ENCODE data around the gene PTDSS2.

PTDSS2 gene

DNA sequence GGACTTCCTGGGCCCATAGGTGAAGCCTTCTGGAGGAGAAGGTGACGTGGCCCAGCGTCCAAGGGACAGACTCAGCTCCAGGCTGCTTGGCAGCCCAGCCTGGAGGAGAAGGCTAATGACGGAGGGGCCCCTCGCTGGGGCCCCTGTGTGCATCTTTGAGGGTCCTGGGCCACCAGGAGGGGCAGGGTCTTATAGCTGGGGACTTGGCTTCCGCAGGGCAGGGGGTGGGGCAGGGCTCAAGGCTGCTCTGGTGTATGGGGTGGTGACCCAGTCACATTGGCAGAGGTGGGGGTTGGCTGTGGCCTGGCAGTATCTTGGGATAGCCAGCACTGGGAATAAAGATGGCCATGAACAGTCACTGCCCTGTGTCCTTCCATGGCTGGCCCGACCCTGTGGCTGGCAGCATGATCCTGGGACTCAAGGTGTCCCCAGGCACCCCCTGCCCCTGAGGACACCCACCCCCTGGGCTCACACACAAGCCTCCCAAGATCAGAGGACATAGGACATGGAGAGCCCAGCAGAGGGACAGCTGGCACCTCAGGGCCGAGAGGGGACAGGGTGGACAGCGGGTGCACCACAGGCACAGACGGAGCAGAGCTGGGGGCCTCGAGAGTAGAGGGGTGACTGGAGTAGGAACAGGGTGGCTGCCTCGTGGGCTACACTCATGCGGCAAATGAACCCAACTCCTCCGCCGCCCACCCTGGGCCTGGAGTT lies 45.4 kb upstream of the PTDSS2 start:
- Histone ChIP-seq H3K36me3 (ENCODE audit: insufficient read depth) (no peaks in the 10 kb centered on the region), H3K79me2 (ENCODE audit: insufficient read depth, low read depth) (no peaks in the 10 kb centered on the region), H3K4me2 (no peak overlapping the region), H3K9ac (no peak overlapping the region), H3K27me3 (ENCODE audit: insufficient read depth, low read depth) (peaks cover 5% of the 10 kb centered on the region; the same call in 1 of the 2 replicates), H4K20me1 (ENCODE audit: insufficient read depth) (no peaks in the 10 kb centered on the region), H2AFZ (ENCODE audit: low read depth) (no peak overlapping the region), H3K27ac (no peak overlapping the region), H3K4me3 (IDR thresholded peaks at IDR 0.05; ENCODE audit: insufficient read depth, low read depth, low read length) (no peak overlapping the region), H3K4me1 (ENCODE audit: low read depth, poor library complexity, severe bottlenecking) (peaks cover 4% of the 10 kb centered on the region)
- TF ChIP-seq, protein P1, sequence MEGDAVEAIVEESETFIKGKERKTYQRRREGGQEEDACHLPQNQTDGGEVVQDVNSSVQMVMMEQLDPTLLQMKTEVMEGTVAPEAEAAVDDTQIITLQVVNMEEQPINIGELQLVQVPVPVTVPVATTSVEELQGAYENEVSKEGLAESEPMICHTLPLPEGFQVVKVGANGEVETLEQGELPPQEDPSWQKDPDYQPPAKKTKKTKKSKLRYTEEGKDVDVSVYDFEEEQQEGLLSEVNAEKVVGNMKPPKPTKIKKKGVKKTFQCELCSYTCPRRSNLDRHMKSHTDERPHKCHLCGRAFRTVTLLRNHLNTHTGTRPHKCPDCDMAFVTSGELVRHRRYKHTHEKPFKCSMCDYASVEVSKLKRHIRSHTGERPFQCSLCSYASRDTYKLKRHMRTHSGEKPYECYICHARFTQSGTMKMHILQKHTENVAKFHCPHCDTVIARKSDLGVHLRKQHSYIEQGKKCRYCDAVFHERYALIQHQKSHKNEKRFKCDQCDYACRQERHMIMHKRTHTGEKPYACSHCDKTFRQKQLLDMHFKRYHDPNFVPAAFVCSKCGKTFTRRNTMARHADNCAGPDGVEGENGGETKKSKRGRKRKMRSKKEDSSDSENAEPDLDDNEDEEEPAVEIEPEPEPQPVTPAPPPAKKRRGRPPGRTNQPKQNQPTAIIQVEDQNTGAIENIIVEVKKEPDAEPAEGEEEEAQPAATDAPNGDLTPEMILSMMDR (conservative IDR thresholded peaks at IDR 0.05; ENCODE audit: low read depth, low read length), result no peak

DNA sequence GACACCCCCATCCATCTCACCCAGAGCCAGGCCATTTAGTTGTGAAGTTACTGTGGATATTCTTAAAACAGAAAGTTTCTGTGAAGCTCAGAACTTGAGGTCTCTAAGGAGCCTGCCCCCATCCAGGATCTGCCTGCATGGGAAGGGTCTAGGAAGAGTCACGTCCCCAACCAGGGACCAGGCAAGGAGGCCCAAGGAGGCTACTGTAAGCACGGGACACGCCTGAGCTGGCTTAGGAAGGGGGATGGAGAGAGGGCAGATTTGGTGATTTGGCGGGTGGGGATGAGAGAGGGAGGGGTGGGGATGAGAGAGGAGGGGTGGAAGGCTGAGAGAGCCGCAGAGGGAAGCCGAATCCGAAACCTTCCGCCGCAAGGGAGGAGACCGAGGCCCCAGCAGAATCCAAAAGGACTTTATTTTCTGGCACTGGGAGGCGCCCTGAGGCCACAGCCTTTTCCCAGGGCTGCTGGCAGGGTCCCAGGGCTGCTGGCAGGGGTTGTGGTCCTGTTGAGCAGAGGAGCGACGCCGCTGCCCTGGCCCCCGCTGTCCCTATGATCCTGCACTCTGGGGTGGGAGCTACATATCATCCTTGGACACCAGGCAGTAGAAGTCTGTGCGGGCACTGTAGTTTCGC lies 44.6 kb upstream of the PTDSS2 start:
- H3K4me1 ChIP-seq (ENCODE audit: low read depth, poor library complexity, severe bottlenecking), result peaks cover 4% of the 10 kb centered on the region
- H3K79me2 ChIP-seq (ENCODE audit: insufficient read depth, low read depth), result no peaks in the 10 kb centered on the region
- peaks cover 12% of the 10 kb centered on the region for H3K27me3 ChIP-seq (ENCODE audit: insufficient read depth, low read depth)
- no peak overlapping the region for H3K27ac ChIP-seq
- no peaks in the 10 kb centered on the region for H3K36me3 ChIP-seq (ENCODE audit: insufficient read depth)
- TF ChIP-seq, protein P1 (conservative IDR thresholded peaks at IDR 0.05; ENCODE audit: low read depth, low read length), result no peak
- H3K9ac ChIP-seq, result no peak overlapping the region
- no peak overlapping the region for H3K4me2 ChIP-seq
- H4K20me1 ChIP-seq (ENCODE audit: insufficient read depth), result no peaks in the 10 kb centered on the region
- H2AFZ ChIP-seq (ENCODE audit: low read depth), result no peak overlapping the region
- no peak overlapping the region for H3K4me3 ChIP-seq (IDR thresholded peaks at IDR 0.05; ENCODE audit: insufficient read depth, low read depth, low read length)

DNA sequence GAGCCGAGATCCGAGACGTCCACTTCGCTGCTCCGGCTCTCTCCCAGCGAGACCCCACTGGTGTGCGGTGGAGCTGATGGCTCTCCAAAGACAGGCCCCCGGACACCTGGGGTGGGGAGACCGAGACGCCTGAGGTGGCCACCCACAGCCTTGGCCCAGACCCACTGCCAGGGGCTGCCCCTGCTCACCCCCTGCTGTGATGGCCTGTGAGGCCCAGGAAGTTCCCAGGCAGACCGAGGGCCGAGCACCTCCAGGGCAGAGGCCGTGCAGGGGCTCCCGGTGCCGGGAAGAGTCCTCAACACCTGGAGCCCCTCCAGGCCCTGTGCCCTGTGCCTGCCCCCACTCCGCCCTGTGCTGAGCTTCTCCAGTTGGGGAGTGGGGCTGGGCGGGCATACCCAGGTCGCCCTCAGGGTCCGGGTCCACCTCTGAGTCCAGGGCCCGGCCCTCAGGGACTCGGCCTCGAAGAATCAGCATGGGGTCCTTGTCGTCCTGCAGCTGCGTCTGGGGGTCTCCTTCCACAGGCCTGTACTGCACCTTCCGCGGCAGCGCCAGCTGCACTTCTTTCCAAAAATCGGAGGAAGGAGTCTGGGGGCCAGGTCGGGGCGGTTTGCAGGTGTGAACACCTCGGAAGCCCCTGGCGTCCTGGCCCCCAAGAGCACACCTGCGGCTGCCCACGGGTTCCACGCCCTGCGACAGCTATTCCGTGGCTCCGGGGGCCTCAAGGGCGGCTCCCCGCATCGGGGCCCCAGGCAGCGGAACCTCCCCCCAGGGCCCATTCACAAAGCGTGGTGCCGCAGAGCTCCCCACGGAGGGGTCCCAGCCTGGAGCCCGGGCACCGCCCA lies 43.9 kb upstream of the PTDSS2 start:
- H3K4me1 ChIP-seq (ENCODE audit: low read depth, poor library complexity, severe bottlenecking), result peaks cover 4% of the 10 kb centered on the region
- H4K20me1 ChIP-seq (ENCODE audit: insufficient read depth), result no peaks in the 10 kb centered on the region
- TF ChIP-seq, protein P1 (conservative IDR thresholded peaks at IDR 0.05; ENCODE audit: low read depth, low read length), result no peak
- H3K4me3 ChIP-seq (IDR thresholded peaks at IDR 0.05; ENCODE audit: insufficient read depth, low read depth, low read length), result no peak overlapping the region
- H3K4me2 ChIP-seq, result peak overlapping the region; percentile 67
- H3K27me3 ChIP-seq (ENCODE audit: insufficient read depth, low read depth), result peaks cover 12% of the 10 kb centered on the region
- H3K27ac ChIP-seq, result no peak overlapping the region
- H3K36me3 ChIP-seq (ENCODE audit: insufficient read depth), result no peaks in the 10 kb centered on the region
- H3K79me2 ChIP-seq (ENCODE audit: insufficient read depth, low read depth), result no peaks in the 10 kb centered on the region
- peak overlapping the region; percentile 57 for H2AFZ ChIP-seq (ENCODE audit: low read depth)
- H3K9ac ChIP-seq, result no peak overlapping the region

DNA sequence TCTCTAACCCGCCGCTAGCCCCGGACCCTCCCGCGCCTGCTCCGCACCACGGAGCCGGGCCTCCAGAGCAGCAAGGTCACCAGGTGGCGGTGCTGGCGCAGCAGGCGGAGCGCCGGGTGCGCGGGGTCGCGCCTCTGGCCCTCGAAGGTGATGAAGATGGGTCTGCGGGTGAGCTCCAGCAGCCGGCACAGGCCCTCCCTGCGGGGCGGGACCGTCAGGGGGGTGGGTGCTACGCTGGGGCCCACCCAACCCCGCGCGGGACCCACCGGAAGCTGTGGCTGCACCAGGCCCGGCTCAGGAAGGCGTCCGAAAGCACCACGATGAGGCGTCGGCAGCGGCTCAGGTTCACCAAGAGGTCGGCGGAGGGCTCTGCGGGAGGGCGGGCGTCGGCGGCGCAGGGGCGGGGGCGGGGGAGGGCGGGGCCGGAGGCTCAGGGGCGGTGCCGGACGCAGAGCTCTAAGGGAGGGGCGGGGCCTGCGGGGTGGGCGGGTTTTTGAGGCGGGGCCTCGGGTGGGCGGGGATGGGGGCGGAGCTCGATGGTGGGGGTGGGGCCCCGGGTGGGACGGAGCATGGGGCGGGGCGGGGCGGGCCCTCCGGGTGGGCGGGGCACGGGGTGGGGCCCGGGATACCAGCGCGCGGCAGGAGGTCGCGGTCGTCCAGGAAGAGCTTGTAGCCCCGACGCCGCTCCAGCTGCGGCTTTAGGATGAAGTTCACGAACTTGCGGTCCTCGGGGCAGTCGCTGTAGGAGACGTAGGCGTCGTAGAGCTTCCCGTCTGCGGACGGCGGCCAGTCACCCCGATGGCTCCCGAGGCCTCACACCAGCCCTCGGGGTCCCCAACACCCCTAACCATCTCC lies 43.1 kb upstream of the PTDSS2 start:
- Histone ChIP-seq H3K4me3 (IDR thresholded peaks at IDR 0.05; ENCODE audit: insufficient read depth, low read depth, low read length) (no peak overlapping the region), H3K27me3 (ENCODE audit: insufficient read depth, low read depth) (peaks cover 12% of the 10 kb centered on the region), H3K4me1 (ENCODE audit: low read depth, poor library complexity, severe bottlenecking) (peaks cover 4% of the 10 kb centered on the region), H3K79me2 (ENCODE audit: insufficient read depth, low read depth) (no peaks in the 10 kb centered on the region), H3K36me3 (ENCODE audit: insufficient read depth) (no peaks in the 10 kb centered on the region), H3K9ac (no peak overlapping the region), H2AFZ (ENCODE audit: low read depth) (peak overlapping the region; percentile 57), H4K20me1 (ENCODE audit: insufficient read depth) (no peaks in the 10 kb centered on the region), H3K27ac (no peak overlapping the region), H3K4me2 (peak overlapping the region; percentile 67)
- TF ChIP-seq, protein P1 (conservative IDR thresholded peaks at IDR 0.05; ENCODE audit: low read depth, low read length), result no peak
